Right renal cortex interstitium (tissue), 3 donors: ENCODE results near the gene ADAM23. TPM values are rescaled to one million over a fixed set of nuclear protein-coding genes. Genes with fewer than 3 reads are reported as not detected.

Experiments used
- DNase-seq, 3 donors: peaks; one replicate each; pipeline ENCODE4 v3.0.0-alpha.2; 2013; ENCODE audit warnings: low read depth in 3 of 3, low spot score in 2 of 3
- polyA plus RNA-seq, 3 donors: library from polyadenylated mRNA; unstranded; fragments of 120-200 nt; gene quantifications; one replicate each; pipeline ENCODE4 v1.2.1, GENCODE V29; 2013; ENCODE audit not compliant: insufficient read length in 3 of 3

ADAM23 gene
- polyA plus RNA-seq, 3 donors = 5.1 to 5.8 (median 5.4) TPM

GRCh38 chr2:206557321-206557720 is 114.0 kb downstream of the ADAM23 start:
- DNase-seq = no peak

GRCh38 chr2:206558492-206558891 is 115.2 kb downstream of the ADAM23 start:
- no peak for DNase-seq

GRCh38 chr2:206561962-206562361 is 118.6 kb downstream of the ADAM23 start:
- no peak for DNase-seq

GRCh38 chr2:206562375-206562774 is 119.0 kb downstream of the ADAM23 start:
- DNase-seq = no peak

- no peak for DNase-seq
These were observed 120.0 kb downstream of the ADAM23 start for GRCh38 chr2:206563374-206563773.

GRCh38 chr2:206565666-206566065 is 122.3 kb downstream of the ADAM23 start:
- DNase-seq = no peak

- no peak for DNase-seq
These were observed 126.1 kb downstream of the ADAM23 start for GRCh38 chr2:206569470-206569869.

- DNase-seq = no peak
These were observed 126.9 kb downstream of the ADAM23 start for GRCh38 chr2:206570199-206570598.

- no peak for DNase-seq
These were observed 129.4 kb downstream of the ADAM23 start for GRCh38 chr2:206572725-206573124.

GRCh38 chr2:206573793-206574192 is 130.5 kb downstream of the ADAM23 start:
- no peak for DNase-seq

GRCh38 chr2:206584323-206585116 is 141.2 kb downstream of the ADAM23 start:
- no peak for DNase-seq

- DNase-seq = no peak
These were observed 142.0 kb downstream of the ADAM23 start for GRCh38 chr2:206585335-206585734.

GRCh38 chr2:206586609-206587008 is 143.3 kb downstream of the ADAM23 start:
- no peak for DNase-seq

GRCh38 chr2:206597717-206598218 is 154.4 kb downstream of the ADAM23 start:
- DNase-seq = no peak

- no peak for DNase-seq
These were observed 159.9 kb downstream of the ADAM23 start for GRCh38 chr2:206603243-206603642.

- no peak for DNase-seq
These were observed 167.1 kb downstream of the ADAM23 start for GRCh38 chr2:206610451-206610850.

- DNase-seq = no peak
These were observed 167.9 kb downstream of the ADAM23 start for GRCh38 chr2:206611191-206611590.

- no peak for DNase-seq
These were observed 168.4 kb downstream of the ADAM23 start for GRCh38 chr2:206611736-206612135.

- no peak for DNase-seq
These were observed 171.5 kb downstream of the ADAM23 start for GRCh38 chr2:206614811-206615210.

GRCh38 chr2:206615417-206616089 is 172.2 kb downstream of the ADAM23 start:
- no peak for DNase-seq

GRCh38 chr2:206616151-206616550 is 172.8 kb downstream of the ADAM23 start:
- no peak for DNase-seq

- DNase-seq = no peak
These were observed 175.7 kb downstream of the ADAM23 start for GRCh38 chr2:206619011-206619410.
